NOMO-1 (cell line): Measurements from ENCODE around the gene FLAD1.

Experiments used
- DNase-seq, 2 experiments: peaks; one replicate each; lab custom pipeline; 2025; ENCODE audit not compliant: unreplicated experiment in 2 of 2; lab: John Stamatoyannopoulos, UW

Gene FLAD1

DNA sequence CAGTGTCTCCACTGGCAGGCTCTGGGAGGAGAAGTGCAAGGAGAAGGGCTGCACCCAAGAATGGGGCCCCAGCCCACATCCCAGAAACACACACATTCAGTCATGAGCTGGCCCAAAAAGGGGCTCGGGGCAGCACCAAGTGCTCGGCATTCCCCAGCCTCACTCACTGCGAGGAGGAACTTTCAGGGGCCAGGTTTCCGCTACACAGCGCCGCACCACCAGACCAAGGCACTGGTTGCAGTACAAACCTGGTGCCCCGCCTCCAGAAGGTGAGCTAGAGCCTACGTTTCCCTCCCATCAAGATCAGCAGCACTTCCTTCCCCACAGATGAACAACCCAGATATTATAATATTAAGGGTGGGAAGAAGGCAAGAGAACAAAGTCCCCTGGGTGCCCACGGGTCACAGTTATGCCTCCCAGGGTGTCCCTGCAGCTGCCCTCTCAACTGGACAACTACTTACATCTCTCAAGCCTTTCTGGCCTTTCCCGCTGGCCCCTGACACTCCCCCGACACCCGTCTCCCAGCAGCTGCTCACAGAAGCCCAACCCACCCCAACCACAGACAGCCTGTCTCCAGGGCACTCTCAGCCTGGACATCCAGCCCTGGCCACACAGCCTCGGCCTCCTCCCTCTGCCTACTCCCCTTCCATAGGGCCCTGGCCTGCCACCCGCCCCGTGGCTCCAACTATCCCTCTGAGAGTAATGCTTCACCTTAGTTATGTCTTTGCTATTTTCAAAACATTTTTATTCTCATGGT is 31.1 kb upstream of the FLAD1 start:
- no peak for DNase-seq

DNA sequence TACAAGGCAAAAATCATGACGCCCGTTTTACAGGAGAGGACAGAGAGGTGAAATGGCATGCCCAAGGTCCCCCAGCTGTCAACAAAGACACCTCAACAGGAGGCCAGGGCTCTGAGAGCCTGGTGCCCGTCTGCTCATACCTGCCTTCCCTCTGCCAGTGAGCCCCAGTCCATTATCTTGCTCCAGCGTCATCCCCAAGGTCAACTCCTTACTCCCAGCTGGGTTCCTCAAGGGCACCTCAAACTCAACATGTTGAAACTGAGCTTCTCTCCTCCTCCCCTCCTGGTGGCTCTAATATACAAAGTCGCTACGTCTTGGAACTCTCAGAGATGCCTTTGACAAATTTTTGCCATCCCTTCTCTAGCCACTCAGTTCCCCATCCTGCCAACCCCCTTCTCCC is 30.5 kb upstream of the FLAD1 start:
- no peak for DNase-seq

DNA sequence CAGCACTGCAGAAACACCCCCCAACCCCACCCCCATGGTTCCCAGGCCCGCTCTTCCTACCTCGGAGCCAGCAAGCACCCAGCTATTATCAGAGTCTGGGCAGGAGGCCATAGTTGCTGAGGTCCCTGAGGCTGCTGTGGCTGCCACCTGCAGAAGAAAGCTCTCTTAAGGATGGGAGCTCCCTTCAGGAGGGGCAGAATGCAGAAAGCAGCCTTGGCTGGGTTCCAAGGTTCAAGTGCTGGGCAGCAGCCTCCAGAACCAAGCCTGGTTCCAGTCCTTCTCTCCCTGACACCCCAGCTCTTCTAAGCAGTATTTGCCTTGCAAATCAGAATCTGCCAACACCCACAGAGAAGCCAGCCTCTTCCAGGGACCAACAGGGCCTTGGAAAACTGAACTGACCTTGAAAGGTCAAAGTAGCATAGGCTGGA is 29.5 kb upstream of the FLAD1 start:
- DNase-seq = no peak

DNA sequence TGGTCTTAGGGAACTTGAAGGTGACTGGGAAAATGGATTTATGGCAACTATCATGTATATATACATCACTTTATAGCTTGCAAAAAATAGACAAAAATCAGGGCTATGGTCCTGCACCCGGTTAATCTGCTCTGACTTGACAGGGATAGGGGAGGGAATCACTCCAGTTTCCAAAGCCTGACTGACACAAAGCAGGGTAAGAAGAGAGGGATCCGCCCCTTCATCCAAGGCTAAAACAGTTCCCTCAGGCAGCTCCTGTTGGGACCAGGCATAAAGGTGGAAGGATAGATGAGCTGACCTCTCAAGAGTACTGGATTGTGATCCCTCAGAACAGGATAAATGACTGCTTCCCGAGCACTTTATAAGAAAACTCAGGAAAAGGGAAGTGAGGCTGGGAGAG is 28.6 kb upstream of the FLAD1 start:
- no peak for DNase-seq

DNA sequence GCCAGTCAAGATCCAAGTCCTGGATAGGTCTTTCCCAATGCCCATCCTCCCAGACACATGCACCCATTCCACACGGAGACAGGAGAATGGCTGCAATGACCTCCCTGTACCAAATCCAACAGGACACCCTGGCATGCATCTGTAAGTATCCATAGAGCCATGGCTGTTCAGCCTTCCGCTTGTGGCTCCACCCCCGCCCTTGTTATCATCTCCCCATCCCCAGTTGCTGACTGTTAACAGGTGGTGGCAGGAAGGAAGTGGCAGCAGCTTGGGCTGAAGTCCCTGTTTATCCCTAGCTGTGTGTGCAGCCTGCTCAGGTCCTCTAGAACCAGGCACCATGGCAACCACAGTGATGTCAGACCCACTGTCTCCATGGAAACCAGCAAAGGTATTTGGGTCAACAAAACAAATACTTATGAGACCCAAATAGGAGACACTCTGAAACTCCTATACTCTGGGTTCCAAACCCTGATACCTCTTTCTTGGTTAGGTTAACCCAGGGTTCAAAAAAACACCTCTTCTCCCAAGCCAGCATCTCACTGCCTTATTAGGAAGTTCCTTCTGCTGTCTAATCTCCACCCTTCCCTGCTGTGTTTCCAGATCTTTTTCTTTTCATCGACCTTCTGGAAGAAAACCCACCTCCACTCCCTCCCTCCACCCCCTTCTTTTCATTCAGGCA is 28.0 kb upstream of the FLAD1 start:
- peak in 1 of 2 experiments; percentile 10 for DNase-seq

DNA sequence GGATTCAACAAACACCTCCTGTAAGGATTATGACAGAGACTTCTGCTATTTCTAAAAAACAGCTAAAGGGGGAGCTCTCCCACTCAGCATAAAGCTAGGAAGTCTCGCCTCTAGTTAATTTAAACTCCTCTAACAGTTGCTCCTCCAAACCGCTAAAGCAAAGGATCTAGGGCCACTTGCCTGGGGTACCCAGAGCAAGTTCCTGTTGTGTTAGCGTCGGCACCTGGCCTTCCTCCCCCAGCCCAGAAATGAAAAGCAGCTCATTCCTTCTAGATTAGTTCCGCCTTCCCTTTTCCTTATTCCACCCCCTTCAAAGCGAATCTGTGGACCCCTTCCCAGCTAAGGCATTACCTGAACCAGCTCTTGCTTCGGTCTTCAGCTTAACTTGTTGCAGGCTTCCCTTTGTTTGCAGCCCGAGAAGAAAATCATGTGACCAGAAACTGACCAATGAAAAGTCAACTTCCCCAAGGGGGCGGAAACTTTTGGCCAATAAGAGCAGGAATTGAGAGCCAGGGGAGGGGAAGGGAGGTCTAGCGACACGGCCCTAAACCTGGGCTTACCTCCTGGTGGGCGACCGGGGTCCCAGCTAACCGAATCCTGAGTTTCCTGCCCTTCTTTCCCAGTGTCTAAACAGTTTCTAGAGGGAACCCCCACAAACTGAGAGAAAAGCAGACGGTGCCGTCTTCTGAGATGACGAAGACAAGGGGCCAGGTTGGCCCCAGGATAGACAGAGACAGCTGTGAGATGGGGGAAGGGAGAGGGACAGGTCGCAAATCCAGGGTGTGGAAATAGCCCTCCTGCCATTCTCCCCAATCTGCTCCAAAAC is 27.2 kb upstream of the FLAD1 start, which contains the start of gene PBXIP1:
Gene PBXIP1 (minus strand): TSS at position 382 of the 826 bp plus-strand sequence. CDS start 2,378 bp downstream, outside the sequence.
- peak; percentile 90 to 93 for DNase-seq

DNA sequence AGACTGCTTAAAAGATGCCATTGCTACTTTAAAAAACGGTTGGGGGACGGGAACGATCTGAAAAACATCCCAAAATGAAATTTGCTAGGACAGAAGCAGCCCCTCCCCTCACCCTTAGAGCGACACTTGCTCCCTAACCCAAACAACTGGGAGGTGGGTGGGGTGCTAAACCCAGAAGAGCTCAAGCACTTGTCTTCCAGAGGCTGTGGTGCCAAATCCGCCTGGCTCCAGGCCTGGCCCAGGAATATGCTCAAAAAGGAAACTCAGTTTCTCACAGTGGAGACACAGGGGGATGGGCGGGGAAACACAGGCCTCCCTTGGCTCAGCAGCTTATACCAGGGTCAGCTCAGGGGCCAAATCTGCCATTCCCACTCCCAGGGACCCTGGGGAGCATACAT is 26.6 kb upstream of the FLAD1 start:
- no peak for DNase-seq

DNA sequence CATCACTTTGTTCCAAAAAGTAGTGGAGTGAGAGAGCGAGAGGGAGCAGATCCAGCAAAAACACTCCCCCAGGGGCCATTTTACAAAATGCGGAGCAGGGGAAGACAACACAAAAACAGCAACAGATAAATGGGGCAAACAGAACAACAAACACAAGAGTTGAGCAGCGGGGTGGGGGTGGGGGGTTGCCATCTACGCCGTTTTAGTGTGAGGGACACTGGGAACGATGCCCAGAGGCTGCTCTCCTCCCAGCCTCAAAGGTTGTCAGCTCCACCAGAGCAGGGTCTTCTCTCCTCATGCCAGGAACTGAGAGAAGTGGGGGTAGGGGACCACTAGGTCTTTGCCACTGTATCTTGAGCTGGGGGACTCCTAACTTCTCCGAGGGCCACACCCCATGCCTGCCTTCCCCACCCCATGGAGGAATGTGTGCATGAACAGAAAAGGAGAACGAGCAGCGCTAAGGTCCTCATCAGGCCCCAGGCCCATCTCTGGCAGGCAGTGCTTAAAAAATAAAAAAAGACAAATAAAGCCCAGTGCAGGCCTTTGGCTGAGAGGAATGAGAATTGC is 26.0 kb upstream of the FLAD1 start:
- no peak for DNase-seq

DNA sequence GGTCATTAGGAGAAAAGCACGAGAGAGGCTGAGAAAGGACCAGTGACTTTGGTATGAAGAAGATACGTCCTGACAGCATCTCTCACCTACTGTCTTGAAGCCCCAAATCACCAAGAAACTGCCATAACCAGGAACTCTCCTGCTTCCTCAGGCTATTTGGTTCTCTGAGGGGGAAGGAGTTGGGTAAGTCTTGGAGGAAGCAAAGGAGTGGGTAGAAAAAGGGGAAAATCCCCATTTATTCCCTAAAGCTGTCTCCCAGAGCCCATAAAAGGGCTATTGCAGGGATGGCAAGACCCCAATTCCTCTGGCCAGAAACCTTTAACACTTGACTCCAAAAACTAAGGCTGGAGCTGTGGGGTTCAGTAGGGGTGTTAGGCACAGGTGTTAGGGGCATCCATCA is 25.1 kb upstream of the FLAD1 start:
- DNase-seq = no peak

DNA sequence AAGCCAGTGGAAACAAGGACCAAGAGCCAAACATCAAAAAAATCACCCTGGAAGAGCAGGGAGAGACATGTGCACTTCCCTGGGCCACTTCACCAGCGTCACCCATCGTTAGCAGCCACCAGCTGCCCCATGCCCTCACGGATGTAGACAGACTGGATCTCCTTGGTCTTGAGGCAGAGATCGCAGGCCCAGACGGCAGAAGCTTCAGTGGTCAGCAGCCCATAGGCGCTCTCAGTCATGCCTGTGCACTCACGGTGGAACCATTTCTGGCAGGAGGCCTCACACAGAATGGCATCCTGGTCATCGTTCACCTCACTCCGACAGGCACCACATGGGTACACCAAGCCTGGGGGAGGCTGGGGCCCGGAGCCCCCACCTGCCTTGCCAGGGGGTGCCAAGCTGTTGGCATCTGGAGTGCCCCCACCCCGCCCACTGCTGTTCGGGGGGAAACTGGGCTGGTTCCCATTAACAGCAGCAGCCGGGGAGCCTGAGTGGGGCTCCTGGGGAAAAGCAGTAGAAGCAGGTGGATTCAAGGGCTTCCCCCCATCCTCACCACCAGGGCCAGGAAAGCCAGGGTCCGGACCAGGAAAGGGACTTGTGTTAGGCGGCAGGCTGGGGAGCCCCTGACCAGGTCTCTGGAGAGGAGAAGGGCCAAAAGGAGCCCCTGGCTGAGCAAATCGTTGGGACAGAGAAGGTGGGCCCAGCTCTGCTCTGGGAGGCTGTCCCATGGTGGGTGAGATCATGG is 24.3 kb upstream of the FLAD1 start:
- no peak for DNase-seq

DNA sequence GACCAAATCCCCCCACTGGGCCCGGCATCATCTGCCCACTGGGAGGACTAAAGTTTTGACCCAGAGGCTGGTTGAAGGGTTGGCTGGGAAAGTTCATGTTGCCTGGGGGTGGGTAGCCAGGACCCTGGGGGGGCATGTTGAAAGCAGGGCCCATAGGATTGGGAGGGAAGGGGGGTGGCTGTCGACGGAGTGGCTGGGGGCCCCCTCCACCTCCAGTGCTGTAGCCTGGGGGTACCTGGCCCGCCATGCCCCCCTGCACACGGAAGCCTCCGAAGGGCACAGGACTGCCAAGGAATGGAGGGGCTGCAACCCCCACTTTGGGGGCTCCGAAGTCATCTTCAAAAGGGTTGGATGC is 23.7 kb upstream of the FLAD1 start:
- DNase-seq = no peak

DNA sequence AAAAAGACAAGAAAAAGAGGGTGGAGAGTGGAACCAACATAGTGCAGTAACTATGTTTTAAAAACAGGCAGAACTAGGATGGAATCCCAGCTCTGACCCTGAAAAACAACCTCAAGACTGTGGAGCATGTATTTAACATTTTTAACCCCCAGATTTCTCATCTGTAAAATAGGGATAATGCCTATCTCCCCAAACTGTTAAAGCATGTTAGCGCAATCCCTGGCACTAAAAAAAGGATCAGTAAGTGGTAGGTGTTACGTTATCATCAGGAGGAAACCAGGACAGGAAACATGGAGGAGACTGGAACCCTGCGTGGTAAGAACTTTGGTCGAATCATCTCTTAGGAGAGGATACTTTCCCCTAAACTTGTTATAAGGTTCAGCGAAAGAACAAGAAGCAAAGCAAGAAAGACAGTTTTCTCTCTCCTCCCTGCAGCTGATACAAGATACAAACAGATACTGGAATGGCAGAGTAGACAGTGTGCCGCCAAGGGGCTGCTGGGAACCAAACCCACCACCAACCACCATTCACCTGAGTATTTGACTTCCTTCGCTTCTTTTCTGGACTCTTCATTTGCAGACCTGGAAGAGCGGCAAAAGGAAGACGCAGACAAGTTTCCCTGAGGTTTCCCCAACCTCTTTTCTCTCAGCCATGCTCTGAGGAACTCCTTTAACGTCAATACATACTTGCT is 22.6 kb upstream of the FLAD1 start:
- DNase-seq = no peak

DNA sequence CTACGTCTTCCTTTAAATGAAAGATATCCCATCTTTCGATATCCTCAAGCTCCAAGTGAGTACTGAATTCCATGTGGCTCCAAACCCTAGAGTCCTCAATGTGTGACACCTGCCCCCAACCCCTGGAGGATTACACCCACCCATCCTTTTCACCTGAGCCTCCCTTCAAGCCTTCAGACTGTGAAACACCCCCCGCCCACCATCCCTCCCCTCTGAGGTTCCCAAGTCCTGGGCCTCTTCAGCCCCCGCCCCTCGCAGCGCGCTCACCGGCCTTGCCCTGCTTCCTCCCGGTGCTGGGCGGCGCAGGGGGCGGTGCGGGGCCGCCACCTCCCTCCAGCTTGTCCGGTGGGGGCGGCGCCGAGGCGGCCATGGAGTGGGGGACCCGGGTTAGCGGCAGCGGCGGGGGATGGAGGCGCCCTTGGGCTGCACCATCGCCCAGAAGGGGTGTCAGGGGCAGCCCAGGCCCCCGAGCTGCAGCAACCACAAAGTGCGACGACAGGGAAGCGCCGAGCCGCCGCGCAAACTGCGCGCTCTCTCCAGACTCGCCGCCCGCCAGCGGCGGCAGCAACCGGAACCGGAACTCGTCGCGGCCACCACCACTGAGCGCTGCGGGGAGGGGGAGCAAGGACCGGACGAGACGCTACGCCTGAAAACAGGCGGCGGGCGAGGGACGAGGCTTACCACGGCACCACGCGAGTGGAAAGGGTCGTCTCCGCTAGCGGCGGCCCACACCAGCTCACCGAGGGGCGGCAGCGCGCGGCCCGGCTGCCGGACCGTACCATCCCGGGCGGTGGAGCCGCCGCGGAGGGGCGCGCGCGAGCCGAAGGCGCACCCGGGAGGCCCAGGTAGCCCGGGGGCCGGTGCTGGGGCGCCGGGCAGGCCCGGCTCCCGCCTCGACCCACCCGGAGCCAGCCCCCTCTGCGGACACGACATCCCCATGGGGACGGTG is 21.7 kb upstream of the FLAD1 start, which contains the start of gene PYGO2:
Gene PYGO2 (minus strand): TSS at position 576 of the 949 bp plus-strand sequence. CDS start 206 bp downstream, at position 370.
- peak; percentile 72 to 84 for DNase-seq

DNA sequence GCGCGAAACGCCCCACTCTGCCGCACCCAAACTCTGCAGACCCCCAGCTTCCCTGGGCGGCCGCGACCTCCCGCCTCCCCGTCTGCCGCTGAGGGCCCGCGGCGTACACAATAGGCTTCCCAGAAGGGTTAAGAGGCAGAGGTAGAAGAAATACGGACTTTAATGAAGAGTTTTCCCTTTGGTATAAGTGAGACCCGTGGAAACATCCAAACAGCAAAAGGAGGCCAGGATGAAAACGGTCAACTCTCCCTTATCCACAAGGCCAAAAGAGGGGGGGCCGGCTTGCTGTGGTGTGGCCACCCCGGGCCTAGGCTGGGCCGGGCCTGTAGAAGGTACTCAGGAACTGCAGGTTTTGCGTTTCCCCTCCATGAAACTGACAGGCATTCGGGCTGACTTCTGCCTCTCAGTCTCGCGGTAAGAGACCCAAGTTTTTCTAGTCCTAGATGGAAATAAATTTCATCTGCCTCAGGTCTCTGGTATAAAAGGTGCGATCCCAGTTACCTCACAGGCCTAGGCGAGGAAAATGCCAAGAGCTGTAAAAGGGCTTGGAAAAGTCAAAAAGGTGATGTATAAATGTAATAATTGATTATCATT is 20.9 kb upstream of the FLAD1 start:
- peak; percentile 51 to 56 for DNase-seq

DNA sequence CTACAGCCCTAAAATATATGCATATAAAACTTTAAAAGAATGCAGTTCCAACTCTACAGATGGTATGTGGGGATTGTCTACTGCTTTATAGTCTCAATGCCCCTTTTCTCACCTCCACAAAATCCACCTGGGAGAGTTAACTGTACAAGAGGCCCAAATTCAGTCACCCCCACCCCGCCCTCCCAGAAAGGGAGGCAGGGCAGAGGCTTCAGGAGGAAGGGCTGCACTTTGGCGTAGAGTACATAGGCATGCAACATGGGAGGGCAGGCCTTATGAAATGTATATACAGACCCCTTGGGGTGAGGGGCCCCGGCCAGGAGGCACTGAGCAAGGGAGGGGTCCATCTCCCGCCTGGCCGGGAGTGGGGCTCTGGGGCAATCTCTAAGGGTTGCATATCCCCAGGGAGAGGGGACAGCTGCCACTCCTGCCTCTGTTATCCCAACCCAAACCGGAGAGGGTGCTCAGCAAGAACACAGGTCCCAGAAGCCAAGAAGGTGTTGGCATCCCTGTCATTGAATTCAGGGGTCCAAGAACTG is 20.3 kb upstream of the FLAD1 start:
- no peak for DNase-seq

DNA sequence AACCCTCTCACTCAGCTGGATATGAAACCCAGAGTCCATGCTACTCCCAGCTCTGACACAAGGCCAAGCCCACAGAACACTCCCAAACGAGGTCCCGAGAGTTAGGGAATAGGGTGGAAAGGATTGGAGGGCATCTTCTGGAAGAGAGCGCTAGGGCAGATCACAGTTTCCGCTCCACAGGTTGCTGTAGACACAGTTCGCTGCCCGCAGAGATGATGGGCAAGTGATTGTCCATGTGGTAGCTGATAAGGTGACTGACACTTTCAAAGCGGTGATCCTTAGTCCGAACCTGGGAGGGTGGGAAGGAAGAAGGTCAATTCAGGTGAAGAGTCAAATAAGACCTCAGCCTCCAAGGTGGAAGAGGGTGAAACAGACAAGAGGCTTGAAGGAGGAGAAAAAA is 19.5 kb upstream of the FLAD1 start:
- no peak for DNase-seq

DNA sequence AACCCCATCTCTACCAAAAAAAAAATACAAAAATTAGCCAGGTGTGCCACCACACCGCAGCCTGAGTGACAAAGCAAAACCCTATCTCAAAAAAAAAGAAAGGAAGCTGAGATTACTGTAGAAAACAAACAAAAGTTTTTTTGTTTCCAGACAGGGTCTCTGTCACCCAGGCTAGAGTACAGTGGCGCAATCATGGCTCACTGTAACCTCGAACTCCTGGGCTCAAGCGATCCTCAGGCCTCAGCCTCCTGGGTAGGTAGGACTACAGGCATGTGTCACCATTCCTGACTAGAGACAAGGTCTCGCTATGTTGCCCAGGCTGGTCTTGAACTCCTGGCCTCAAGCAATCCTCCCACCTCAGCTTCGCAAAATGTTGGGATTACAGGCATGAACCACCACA is 18.8 kb upstream of the FLAD1 start:
- no peak for DNase-seq

DNA sequence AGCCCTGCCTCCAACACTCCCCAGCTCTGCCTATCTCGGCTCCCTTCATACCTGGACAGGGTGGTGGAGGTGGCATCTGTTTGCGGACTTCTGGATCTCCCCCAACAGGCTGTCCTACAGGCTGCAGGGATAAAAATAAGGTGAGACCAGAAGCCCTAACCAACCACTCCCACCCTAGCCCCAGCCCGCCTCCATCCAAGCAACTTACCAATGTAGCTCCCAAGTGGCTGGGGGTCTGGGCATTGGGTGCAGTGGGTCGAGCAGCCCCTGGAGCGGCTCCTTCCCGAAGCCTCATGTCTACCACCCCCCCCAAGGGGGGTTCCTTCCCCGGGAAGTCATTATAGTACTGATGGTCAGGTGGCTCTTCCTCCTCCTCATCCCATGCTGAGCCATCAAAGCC is 17.0 kb upstream of the FLAD1 start:
- no peak for DNase-seq
